Pons (tissue), 1 donor: ENCODE results near the gene EPB41L5.
"Not testable (repeated sequence)": the region's sequence is repeated elsewhere in the genome, so short reads cannot be mapped to it uniquely, and the experiment has no call there.

Source experiments
- DNase-seq: peaks from one replicate; pipeline ENCODE4 v3.0.0-alpha.2; 2016; ENCODE audit warnings: low spot score

EPB41L5 gene

DNA sequence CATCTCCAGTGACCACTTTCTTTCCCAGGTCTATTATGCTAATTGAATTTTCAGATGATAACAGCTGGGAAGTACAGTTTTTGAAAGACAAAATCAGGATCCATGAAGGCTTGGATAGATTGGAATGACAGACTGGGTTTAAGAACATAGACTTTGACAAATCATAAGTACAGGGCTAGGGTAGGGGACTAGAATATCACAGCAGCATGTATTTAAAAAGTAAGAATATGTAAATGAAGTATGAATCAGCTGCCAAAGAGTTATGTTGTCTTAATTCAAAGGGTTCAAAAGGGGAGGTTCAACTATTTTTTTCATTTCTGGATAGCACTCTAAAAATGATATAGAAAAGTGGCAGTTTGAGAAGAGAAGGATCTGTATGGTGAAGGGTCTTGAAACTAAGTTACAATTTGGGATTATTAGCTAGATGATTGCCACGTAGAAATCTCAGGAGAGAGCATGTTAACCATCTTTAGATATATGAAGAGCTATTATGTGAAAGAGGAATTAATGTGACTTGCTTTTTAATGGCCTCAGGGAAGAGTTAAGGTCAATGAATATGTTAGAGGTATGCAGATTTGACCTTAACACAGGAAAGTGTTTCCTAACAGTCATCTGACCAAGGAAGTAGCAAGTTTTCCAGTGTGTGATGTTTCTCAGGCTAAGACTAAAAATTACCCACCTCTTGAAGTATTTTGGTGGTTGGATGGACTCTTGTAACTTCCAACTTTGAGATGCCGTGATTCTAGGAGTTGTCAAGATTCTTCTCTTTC lies 128.6 kb downstream of the EPB41L5 start:
- no peak for DNase-seq

DNA sequence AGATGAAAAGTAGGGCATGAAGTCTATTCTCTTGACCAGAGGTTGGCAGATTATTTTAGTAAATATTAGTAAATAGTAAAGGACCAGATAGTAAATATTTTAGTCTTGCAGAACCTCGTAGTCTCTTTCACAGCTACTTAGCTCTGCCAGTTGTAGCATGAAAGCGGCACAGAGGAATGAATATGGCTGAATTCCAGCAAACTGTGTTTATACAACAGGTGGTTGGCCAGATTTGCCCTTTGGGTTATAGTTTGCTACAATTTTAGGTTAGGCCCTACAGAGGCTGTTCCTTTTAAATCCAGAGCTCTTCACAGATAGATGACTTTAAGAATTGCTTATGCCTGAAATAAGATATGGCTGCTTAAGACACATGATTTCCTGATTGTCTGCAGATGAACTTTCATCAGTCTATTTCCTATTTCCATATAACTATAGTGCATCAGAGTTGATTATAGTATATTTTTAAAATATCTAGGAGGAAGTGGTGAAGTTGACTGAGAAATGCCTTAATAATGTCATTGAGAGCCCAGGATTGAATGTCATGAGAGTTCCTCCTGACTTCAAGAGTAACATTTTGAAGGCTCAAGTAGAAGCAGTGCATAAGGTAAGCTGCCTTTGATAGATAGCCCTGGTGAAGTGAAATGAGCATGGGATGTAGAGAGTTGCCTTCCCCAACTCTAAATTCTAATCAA lies 129.8 kb downstream of the EPB41L5 start:
- no peak for DNase-seq

- DNase-seq = no peak
These were observed 135.4 kb downstream of the EPB41L5 start for GRCh38 chr2:120148229-120148628.

DNA sequence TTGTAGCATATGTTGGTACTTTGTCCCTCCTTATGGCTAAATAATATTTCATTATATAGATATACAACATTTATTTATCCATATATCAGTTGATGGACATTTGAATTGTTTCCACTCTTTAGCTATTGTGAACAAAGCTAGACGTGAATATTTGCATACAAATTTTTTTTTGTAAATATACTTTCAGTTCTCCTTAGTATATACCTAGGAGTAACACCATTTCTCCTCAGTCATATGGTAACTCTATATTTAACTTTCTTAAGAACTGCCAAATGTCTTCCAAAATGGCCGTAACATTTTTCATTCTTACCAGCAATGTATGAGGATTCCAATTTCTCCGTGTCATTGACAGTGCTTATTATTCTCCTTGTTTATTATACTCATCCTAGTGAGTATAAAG lies 135.8 kb downstream of the EPB41L5 start:
- no peak for DNase-seq

- DNase-seq = no peak
These were observed 136.5 kb downstream of the EPB41L5 start for GRCh38 chr2:120149406-120149805.

DNA sequence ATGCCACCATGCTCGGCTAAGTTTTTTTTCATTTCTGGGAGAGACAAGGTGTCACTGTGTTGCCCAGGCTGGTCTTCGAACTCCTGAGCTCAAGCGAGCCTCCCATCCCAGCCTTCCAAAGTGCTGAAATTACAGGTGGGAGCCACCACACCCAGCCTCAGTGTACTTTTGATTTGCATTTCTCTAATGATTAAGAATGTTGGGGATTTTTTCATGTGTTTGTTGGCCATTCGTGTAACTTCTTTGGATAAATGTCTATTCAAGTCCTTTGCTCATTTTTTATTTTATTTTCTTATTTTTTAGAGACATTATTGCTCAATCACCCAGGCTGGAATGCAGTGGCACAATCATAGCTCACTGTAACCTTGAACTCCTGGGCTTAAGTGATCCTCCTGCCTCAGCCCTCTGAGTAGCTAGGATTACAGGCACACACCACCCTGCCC lies 137.2 kb downstream of the EPB41L5 start:
- no peak for DNase-seq

DNA sequence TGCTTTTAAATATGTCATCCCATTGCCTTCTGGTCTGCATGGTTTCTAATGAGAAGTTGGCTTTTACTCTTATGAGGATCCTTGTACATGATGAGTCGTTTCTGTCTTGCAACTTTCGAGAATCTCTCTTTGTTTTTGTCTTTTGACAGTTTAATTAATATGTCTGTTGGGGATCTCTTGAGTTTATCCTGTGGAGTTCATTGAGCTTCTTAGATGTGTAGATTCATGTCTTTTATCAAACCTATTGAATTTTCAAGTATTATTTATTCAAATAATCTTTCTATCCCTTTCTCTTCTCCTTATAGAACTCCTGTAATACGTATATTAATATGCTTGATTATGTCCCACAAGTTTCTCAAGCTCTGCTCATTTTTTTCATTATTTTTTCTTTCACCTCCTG lies 142.4 kb downstream of the EPB41L5 start:
- DNase-seq = no peak

GRCh38 chr2:120158658-120159057 lies 145.8 kb downstream of the EPB41L5 start:
- not testable (repeated sequence) for DNase-seq

DNA sequence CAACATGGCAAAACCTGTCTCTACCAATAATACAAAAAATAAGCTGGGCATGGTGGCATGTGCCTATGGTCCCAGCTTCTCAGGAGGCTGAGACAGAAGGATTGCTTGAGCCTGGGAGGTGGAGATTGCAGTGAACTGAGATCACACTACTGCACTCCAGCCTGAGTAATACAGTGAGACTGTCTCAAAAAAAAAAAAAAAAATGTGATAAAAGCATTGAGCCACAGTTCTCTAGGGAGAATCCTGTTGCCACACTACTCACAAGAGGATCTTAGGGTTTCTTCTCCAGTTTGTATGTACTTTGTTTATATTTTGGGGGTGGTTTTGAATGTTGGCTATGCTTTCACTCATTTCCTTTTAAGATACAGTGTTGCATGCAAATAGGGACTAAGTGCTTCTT lies 148.3 kb downstream of the EPB41L5 start:
- DNase-seq = no peak

DNA sequence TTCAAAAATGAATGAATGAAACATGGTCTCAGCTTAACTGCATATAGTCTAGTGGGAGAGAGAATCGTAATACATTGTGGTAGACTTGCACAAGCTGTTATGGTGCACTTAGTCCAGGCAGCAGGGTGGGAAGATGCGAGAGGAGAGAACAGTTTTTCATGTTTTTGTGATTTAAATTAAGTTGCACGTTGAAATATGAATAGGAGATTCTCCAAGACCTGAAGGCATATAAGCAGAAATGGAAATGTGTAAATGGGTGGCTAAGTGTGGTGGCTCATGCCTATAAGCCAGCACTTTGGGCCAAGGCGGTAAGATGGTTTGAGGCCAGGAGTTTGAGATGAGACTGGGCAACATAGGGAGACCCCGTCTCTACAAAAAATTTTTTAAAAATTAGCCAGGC lies 149.8 kb downstream of the EPB41L5 start:
- no peak for DNase-seq

GRCh38 chr2:120167272-120167671 lies 154.4 kb downstream of the EPB41L5 start:
- DNase-seq = no peak

GRCh38 chr2:120169020-120169419 lies 156.1 kb downstream of the EPB41L5 start:
- DNase-seq = no peak

- DNase-seq = peak; percentile 83
These were observed 162.2 kb downstream of the EPB41L5 start for GRCh38 chr2:120174963-120175581.

DNA sequence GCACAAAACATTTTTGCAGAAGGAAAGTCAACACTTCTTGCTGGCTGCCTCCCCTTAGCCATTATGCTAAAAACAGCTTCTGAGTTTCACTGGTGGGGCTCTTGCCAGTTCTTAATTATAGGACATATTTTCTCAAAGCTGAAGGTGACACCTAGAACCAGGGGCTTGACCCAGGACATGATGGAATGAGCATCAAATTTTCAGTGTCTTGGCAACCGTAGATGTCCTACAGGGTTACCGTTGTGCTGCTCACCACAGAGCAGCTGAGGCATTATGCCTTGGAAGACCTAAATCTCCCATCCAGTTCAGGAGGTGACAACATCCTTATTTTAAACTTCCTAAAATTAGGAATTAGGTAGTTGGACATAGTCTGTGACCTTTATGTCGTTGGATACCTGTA lies 163.6 kb downstream of the EPB41L5 start:
- no peak for DNase-seq

GRCh38 chr2:120177001-120177621 lies 164.2 kb downstream of the EPB41L5 start:
- peak; percentile 35 for DNase-seq

DNA sequence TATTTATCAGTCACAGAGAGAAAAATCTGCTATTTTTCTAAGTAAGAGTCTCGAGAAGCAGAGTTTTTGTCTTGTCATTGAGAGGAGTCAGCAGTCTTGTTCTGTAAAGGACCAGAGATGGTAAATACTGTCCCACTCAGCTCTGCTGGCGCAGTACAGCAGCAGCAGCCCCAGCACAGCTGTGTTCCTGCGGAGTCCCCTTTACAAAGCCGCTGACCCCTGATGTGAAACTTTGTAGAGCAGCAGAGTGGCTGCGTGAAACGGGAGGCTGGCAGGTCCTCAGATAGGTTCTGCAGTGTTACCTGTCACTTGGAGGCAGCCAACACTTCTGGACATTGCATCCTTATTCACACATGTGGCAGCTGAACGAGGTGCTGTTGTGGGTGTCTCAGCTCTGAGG lies 165.1 kb downstream of the EPB41L5 start:
- DNase-seq = no peak

- DNase-seq = no peak
These were observed 166.5 kb downstream of the EPB41L5 start for GRCh38 chr2:120179396-120179795.

DNA sequence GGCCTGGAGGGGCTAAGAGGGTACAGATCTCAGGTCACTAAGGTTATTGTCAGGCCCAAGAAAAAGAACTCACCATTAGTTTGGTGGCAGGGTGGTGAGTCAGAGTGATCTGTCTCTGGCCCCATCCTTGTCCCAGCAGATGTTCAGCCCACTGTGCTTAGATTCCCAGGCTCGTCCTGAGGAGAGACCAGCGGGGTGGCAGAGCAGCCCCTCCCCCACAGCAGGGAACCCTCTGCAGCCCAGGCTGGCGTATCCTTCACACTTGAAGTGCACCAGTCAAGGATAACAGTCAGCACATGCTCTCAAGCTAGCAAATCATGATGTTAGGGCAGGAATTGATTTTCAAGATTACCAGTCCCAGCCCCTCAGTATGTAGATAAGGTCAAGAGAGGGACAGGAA lies 167.2 kb downstream of the EPB41L5 start:
- no peak for DNase-seq

DNA sequence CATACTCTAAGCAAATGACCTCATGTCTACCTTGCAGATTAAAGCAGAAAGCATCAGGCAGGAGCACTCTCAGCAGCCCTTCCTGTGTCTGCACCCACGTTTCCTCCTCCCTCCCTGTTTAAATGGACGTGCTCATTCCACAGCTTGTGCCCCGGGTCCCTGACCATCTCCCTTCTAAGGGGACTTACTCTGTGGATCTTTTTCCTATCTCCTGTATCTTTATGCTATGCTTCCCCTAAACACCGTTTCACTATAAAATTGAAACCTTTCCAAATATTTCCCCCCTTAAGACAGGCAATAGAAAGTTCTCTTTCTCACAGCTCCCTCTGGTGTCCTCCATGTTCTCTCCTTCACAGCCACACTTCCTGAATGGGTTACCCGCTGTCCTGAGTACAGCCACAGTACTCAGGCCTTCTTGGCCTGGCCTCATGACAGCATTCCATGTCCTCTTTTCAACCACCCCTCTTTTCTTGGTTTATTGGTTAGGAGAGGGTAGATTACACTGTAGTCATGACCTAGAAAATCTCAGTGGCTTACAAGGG lies 169.2 kb downstream of the EPB41L5 start:
- no peak for DNase-seq

GRCh38 chr2:120189189-120189588 lies 176.3 kb downstream of the EPB41L5 start:
- no peak for DNase-seq

GRCh38 chr2:120192280-120192679 lies 179.4 kb downstream of the EPB41L5 start:
- no peak for DNase-seq

- no peak for DNase-seq
These were observed 182.7 kb downstream of the EPB41L5 start for GRCh38 chr2:120195553-120195952.
